GM06990 (cell line): Measurements from ENCODE around the gene BRD3.

Experiments used
- DNase-seq: peaks from one replicate; pipeline ENCODE4 v3.0.0-alpha.2; 2011; ENCODE audit not compliant: insufficient read length; ENCODE audit errors: extremely low read depth
- H3K27me3 ChIP-seq: replicated peaks from 2 replicates; pipeline ENCODE4 v1.6.0; 2011; ENCODE audit warnings: low read length; ENCODE audit not compliant: control insufficient read depth, insufficient read depth
- H3K36me3 ChIP-seq: 2 replicates; pipeline ENCODE4 v1.5.1; 2011; ENCODE audit warnings: low read length; ENCODE audit not compliant: control insufficient read depth, insufficient read depth
- H3K4me3 ChIP-seq: replicated peaks from 2 replicates; pipeline ENCODE4 v1.5.1; 2011; ENCODE audit warnings: low read depth, mild to moderate bottlenecking, control low read depth, low read length
- TF ChIP-seq, protein P1 (sequence below): IDR thresholded peaks from 2 replicates; pipeline ENCODE4 v1.5.1; 2011; ENCODE audit warnings: low read length, control low read depth, mild to moderate bottlenecking, inconsistent platforms; ENCODE audit not compliant: insufficient read depth, poor library complexity, severe bottlenecking

The BRD3 gene

DNA sequence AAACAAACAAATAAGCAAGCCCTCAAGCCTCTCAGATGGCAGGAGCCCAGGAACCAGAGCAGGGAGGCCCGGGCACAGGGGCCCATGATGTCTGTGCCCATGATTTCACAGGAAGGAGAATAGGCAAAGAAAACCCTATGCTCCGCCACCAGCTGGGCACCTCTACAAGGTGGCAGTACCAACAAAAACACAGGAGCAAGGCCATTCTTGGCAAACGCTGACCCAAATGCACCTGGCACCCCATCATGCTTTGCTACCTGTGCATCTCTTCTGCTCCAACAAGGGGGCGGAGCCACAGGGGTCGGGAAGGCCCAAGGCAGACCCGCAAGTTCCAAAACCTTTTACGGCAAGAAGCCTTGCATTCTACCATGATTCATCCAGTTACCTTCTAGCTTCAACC, 3.1 kb downstream of the BRD3 start:
- TF ChIP-seq, protein P1, sequence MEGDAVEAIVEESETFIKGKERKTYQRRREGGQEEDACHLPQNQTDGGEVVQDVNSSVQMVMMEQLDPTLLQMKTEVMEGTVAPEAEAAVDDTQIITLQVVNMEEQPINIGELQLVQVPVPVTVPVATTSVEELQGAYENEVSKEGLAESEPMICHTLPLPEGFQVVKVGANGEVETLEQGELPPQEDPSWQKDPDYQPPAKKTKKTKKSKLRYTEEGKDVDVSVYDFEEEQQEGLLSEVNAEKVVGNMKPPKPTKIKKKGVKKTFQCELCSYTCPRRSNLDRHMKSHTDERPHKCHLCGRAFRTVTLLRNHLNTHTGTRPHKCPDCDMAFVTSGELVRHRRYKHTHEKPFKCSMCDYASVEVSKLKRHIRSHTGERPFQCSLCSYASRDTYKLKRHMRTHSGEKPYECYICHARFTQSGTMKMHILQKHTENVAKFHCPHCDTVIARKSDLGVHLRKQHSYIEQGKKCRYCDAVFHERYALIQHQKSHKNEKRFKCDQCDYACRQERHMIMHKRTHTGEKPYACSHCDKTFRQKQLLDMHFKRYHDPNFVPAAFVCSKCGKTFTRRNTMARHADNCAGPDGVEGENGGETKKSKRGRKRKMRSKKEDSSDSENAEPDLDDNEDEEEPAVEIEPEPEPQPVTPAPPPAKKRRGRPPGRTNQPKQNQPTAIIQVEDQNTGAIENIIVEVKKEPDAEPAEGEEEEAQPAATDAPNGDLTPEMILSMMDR, result no peak
- Histone ChIP-seq H3K4me3 (no peak overlapping the region), H3K36me3 (no peaks in the 10 kb centered on the region), H3K27me3 (no peaks in the 10 kb centered on the region)
- DNase-seq, result no peak

DNA sequence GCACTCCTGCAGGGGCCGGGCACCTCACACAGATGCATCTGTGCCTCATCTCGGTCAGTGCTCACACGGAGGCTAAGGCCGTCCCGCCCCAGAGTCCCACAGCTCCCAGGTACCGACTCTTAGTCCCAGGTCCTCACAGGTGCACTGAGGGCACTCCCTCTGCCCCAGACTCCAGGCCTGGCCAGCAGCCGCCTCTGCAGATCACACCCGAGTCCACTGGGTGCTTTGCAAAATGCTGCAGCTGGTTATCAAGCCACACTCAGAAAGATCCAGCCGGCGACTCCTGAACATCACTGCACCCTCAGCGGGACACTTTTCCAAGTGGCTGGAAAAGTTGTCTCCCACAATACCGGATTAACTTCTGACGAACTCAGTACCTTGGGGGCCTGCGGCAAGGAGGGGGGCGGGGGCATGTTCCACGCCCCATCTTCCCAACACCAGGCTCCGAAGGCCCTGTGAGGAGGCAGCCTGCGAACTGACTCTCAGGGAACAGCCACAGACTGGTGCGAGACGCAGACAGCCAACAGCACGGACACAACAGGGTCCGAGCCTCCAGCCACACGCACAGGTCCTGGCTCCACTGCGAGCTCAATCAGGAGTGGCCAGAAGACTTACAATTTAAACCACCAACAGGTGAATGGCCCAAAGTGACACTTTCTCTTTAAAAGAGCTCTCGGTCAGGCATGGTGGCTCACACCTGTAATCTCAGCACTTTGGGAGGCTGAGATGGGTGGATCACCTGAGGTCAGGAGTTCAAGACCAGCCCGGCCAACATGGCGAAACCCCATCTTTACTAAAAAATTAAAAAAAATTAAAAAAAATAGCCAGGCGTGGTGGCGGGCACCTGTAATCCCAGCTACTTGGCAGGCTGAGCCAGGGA, 4.0 kb downstream of the BRD3 start:
- H3K27me3 ChIP-seq, result no peaks in the 10 kb centered on the region
- no peak overlapping the region for H3K4me3 ChIP-seq
- DNase-seq, result no peak
- TF ChIP-seq, protein P1, result no peak
- H3K36me3 ChIP-seq, result no peaks in the 10 kb centered on the region

DNA sequence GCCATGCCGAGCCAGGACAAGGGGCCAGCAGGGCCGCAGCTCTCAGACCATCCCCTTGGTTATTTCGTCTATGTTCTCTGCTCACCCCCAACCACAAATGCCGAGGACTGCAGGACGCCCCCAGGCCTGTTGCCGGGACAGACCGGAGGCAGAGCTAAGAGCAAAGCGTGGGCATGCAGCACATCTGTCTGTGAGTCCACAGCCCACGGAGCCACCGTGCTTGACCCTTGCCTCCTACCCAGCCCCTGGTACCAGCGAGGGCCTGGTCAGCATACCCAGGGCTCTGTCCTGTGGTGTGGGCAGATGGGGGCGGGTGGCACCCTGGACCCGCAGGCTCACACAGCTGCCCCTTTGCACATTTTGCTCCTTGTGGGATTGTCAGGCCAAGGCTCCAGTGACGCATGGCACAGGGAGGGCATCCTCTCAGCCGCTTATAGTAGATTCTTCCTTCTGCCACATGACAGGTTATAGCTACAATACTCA, 4.7 kb downstream of the BRD3 start:
- TF ChIP-seq, protein P1, result no peak
- Histone ChIP-seq H3K4me3 (no peak overlapping the region), H3K27me3 (no peaks in the 10 kb centered on the region), H3K36me3 (no peaks in the 10 kb centered on the region)
- no peak for DNase-seq

DNA sequence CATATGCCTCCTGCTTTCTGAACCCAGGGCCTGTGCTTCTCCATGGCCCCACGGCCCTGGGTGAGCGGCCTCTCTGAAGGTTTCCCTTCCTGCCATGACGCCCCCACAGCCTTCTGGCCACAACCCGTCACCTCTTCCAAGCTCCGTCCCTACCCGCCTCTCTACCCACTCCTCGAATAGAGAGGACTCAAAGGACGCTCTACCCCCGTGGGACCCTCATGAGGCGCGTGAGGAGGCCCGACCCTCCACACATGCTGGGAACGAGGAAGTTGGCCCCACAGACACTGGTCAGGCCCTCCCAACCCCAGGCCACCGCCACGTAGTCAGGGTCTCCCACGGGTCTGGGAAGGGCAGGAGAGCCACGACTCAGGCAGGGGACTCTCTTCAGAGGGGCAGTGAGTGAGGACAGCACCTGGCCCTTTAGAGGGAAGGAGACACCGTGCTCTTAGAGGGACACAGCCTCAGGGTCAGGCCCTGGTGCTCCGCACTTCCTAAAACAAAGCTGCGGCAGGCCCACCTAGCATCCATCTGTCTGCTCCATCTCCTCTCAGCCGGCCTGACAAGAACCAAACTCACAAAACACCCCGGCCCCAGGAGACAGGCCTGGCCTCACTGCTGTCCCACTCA, 5.3 kb downstream of the BRD3 start:
- Histone ChIP-seq H3K27me3 (no peaks in the 10 kb centered on the region), H3K4me3 (no peak overlapping the region), H3K36me3 (no peaks in the 10 kb centered on the region)
- TF ChIP-seq, protein P1, result no peak
- no peak for DNase-seq

DNA sequence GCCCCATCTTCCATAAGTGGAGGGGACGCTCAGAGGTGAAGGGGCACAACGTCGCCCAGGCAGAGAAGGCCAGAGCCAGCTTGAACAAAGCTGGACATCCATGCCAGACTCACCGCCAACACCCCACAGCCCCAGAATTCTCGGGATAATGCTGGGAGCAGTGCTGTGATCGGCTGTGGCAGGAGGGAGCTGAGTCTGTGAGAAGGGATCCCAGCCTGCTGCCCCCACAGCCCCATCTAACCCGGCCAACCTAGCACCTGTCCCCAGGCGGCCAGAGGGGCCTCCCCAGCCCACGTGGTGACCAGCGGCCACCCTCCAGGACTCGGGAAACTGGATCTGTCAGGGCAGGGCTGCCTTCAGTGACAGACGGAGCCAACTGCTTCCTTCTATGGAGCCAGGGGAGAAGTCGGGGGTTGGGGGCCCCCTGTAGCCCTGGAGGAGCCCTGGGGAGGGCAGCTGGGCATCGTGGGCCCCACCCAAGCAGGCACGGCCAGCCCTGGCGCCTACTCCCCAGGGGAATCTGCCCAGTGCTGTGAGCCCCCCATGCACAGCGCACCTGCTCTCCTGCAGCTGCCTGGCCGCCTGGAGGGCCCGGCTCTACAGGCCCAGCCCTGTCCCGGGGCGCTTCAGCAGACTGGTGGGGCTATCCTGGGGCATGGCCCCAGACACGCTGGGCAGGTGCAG, 6.0 kb downstream of the BRD3 start:
- H3K27me3 ChIP-seq, result no peaks in the 10 kb centered on the region
- DNase-seq, result no peak
- TF ChIP-seq, protein P1, result no peak
- no peaks in the 10 kb centered on the region for H3K36me3 ChIP-seq
- no peak overlapping the region for H3K4me3 ChIP-seq
